Subcutaneous adipose tissue (tissue), 4 donors: ENCODE data around the gene CAPN2. TPM values are rescaled to one million over a fixed set of nuclear protein-coding genes. Genes with fewer than 3 reads are reported as not detected.

Source experiments
- CTCF ChIP-seq: fragments of 450-650 bp; IDR thresholded peaks from one replicate; pipeline ENCODE4 v1.5.1; 2016; ENCODE audit warnings: low read depth, mild to moderate bottlenecking, control low read depth, antibody characterized with exemption, moderate library complexity
- total RNA-seq, 4 donors: library from RNA; depleted of rRNA; stranded (reverse); fragments of >200 nt; gene quantifications; one replicate each; pipeline ENCODE4 v1.1.0, GENCODE V29; 2016

The CAPN2 gene
- total RNA-seq, 4 donors from 2014 or later, result 177 to 263 (median 207) TPM

- TF ChIP-seq CTCF, result no peak
Observed at GRCh38 chr1:223748773-223749733, 36.7 kb downstream of the CAPN2 start.

GRCh38 chr1:223750730-223751570, 38.6 kb downstream of the CAPN2 start:
- no peak for TF ChIP-seq CTCF

GRCh38 chr1:223751696-223752095, 39.4 kb downstream of the CAPN2 start:
- no peak for TF ChIP-seq CTCF

- TF ChIP-seq CTCF, result no peak
Observed at GRCh38 chr1:223752721-223753515, 40.6 kb downstream of the CAPN2 start.

GRCh38 chr1:223754681-223755431, 42.5 kb downstream of the CAPN2 start:
- no peak for TF ChIP-seq CTCF

GRCh38 chr1:223755432-223755792, 43.1 kb downstream of the CAPN2 start:
- no peak for TF ChIP-seq CTCF
